Transverse colon (tissue), 4 donors: ENCODE results near the gene UBALD1.

Experiments
- EP300 ChIP-seq: sonication (generic); formaldehyde crosslinking; IDR thresholded peaks from one replicate; pipeline ENCODE4 v1.6.1; 2017; ENCODE audit warnings: antibody characterized with exemption, low read depth
- POLR2AphosphoS5 ChIP-seq, 3 donors: sonication (generic); formaldehyde crosslinking; IDR thresholded peaks; one replicate each; pipeline ENCODE4 v1.6.1; 2016; ENCODE audit warnings: antibody characterized with exemption in 3 of 3
- TF ChIP-seq, protein P1 (sequence below), 5 experiments: fragments of 200-600 bp in 3 of 5; fragments of 450-650 bp in 2 of 5; sonication (generic) in 3 of 5; IDR thresholded peaks; 1 replicate in 2 of 5; 2 replicates in 3 of 5; pipeline ENCODE4 v1.5.1; 2016 to 2017; ENCODE audit warnings: antibody characterized with exemption in 5 of 5, inconsistent platforms in 3 of 5, mild to moderate bottlenecking in 2 of 5, moderate library complexity in 1 of 5

DNA sequence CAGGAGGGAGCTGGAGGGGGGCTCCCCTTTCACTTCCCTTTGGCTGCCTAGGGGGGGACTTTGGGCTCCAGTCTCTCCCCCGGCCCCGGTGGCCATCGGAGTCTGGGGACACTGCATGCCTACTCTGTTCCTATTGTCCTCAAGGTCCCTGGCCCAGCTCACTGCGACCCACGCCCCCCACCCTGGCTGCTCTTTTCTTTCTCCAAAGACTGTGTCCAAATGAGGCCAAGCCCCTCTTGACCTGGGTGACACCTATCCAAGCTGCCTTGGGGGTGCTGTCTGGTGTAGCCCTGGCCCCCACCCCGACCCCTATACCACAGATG lies 12.9 kb downstream of the UBALD1 start:
- TF ChIP-seq, protein P1, sequence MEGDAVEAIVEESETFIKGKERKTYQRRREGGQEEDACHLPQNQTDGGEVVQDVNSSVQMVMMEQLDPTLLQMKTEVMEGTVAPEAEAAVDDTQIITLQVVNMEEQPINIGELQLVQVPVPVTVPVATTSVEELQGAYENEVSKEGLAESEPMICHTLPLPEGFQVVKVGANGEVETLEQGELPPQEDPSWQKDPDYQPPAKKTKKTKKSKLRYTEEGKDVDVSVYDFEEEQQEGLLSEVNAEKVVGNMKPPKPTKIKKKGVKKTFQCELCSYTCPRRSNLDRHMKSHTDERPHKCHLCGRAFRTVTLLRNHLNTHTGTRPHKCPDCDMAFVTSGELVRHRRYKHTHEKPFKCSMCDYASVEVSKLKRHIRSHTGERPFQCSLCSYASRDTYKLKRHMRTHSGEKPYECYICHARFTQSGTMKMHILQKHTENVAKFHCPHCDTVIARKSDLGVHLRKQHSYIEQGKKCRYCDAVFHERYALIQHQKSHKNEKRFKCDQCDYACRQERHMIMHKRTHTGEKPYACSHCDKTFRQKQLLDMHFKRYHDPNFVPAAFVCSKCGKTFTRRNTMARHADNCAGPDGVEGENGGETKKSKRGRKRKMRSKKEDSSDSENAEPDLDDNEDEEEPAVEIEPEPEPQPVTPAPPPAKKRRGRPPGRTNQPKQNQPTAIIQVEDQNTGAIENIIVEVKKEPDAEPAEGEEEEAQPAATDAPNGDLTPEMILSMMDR (IDR thresholded peaks at IDR 0.05): no peak
- no peak for TF ChIP-seq POLR2AphosphoS5 (IDR thresholded peaks at IDR 0.05)
- TF ChIP-seq EP300: no peak
